SU-DHL-6 (cell line): ENCODE results near the gene TOMM22.

Source experiments
- EZH2phosphoT487 ChIP-seq: fragments of 200-600 bp; sonication (generic), shearing (Covaris generic); conservative IDR thresholded peaks from 2 replicates; pipeline ENCODE4 v1.6.1; 2018; ENCODE audit warnings: mild to moderate bottlenecking, antibody characterized with exemption, low read length, moderate library complexity, mixed read lengths
- TF ChIP-seq, protein P1 (sequence below): fragments of 200-600 bp; sonication (generic); IDR thresholded peaks from one replicate; pipeline ENCODE4 v1.5.1; 2017; ENCODE audit warnings: antibody characterized with exemption, mild to moderate bottlenecking, low read length, moderate library complexity; ENCODE audit not compliant: insufficient read depth, poor library complexity, severe bottlenecking

DNA sequence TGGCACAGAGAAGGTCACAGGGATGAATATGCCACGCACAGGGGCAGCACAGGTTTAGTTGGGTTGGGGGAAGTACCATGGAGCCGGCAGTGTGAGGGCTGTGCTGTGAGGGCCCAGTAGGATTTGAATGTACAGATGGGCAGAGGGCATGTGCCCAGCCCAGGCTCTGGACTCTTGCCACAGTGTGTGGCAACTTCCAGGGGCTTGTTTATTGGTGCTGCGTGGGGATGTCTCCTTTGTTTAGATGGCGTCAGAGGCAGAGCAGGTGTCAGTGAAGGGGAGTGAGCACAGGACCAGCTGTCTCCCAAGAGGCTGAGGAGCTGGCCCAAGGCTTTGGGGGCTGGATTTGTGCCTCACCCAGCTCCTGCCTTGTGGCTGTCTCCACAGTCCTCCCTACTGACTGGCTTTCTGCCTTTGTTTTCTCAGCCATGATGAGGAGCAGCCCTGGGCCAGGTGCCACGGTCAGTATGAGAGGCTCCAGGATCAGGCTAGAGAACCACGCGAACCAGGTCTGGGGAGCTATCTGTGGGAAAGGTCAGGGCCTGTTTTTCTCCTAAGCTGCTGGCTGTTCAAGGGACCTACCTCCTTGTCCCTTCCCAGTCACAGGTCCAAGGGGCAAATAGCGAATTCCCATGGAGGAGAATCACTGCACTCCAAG, 52.1 kb downstream of the TOMM22 start:
- TF ChIP-seq, protein P1, sequence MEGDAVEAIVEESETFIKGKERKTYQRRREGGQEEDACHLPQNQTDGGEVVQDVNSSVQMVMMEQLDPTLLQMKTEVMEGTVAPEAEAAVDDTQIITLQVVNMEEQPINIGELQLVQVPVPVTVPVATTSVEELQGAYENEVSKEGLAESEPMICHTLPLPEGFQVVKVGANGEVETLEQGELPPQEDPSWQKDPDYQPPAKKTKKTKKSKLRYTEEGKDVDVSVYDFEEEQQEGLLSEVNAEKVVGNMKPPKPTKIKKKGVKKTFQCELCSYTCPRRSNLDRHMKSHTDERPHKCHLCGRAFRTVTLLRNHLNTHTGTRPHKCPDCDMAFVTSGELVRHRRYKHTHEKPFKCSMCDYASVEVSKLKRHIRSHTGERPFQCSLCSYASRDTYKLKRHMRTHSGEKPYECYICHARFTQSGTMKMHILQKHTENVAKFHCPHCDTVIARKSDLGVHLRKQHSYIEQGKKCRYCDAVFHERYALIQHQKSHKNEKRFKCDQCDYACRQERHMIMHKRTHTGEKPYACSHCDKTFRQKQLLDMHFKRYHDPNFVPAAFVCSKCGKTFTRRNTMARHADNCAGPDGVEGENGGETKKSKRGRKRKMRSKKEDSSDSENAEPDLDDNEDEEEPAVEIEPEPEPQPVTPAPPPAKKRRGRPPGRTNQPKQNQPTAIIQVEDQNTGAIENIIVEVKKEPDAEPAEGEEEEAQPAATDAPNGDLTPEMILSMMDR: no peak
- TF ChIP-seq EZH2phosphoT487: no peak
